ENCODE data around the gene C1orf53. TPM values are rescaled to one million over a fixed set of nuclear protein-coding genes. Genes with fewer than 3 reads are reported as not detected.

C1orf53 gene
- total and polyA plus RNA-seq, 2 of the 13 experiments (the other 11 are each of a cell fraction or from before 2014, with no cell fraction given), result 5.8 to 10.1 TPM

GRCh38 chr1:197902454-197903195 is at the start of gene C1orf53 (continued):
- TF ChIP-seq ZHX1 (CRISPR knock-in tag; IDR thresholded peaks at IDR 0.05; ENCODE audit: low read depth), result peak; percentile 94
- peak; percentile 51; the same call in 1 of the 2 replicates for TF ChIP-seq GMEB2 (CRISPR knock-in tag; IDR thresholded peaks at IDR 0.05; ENCODE audit: low read depth)
- no peak for TF ChIP-seq MTF1 (CRISPR knock-in tag; IDR thresholded peaks at IDR 0.05)
- peak; percentile 25; the same call in 1 of the 2 replicates for TF ChIP-seq TGIF2 (CRISPR knock-in tag; IDR thresholded peaks at IDR 0.05)
- TF ChIP-seq GABPB1 (CRISPR knock-in tag; IDR thresholded peaks at IDR 0.05), result peak; percentile 76
- no peak for TF ChIP-seq HMG20B (CRISPR knock-in tag; conservative IDR thresholded peaks at IDR 0.05)
- TF ChIP-seq ZNF12 (CRISPR knock-in tag; IDR thresholded peaks at IDR 0.05), result peak; percentile 14; the same call in 1 of the 2 replicates
- no peak for TF ChIP-seq TEF (CRISPR knock-in tag; IDR thresholded peaks at IDR 0.05)
- no peak for TF ChIP-seq HOMEZ (CRISPR knock-in tag; IDR thresholded peaks at IDR 0.05; ENCODE audit: low read depth)
- TF ChIP-seq ATF6 (CRISPR knock-in tag; conservative IDR thresholded peaks at IDR 0.05), result no peak
- peak; percentile 21; the same call in 1 of the 2 replicates for TF ChIP-seq RARA (CRISPR knock-in tag; IDR thresholded peaks at IDR 0.05)
- TF ChIP-seq RBAK (CRISPR knock-in tag; IDR thresholded peaks at IDR 0.05), result no peak
- 0 out of 2 replicates have a peak, but pooled peaks have one; percentile 47 for TF ChIP-seq ZBTB42 (CRISPR knock-in tag; IDR thresholded peaks at IDR 0.05)
- no peak for TF ChIP-seq ZNF503 (CRISPR knock-in tag; IDR thresholded peaks at IDR 0.05)
- peak; percentile 83 for TF ChIP-seq ZSCAN21 (CRISPR knock-in tag; IDR thresholded peaks at IDR 0.05; ENCODE audit: borderline replicate concordance)
- TF ChIP-seq PITX1 (CRISPR knock-in tag; IDR thresholded peaks at IDR 0.05), result peak; percentile 56; the same call in 1 of the 2 replicates

All from HepG2 (cell line).